Upper lobe of left lung (tissue), 4 donors: ENCODE measurements around the gene ADAMTS1.

Experiments used
- EP300 ChIP-seq, 4 donors: sonication (generic); formaldehyde crosslinking; IDR thresholded peaks; one replicate each; pipeline ENCODE4 v1.5.1; 2017; ENCODE audit warnings: antibody characterized with exemption in 4 of 4, control low read depth in 2 of 4
- POLR2A ChIP-seq, 4 donors: fragments of 450-650 bp; IDR thresholded peaks; one replicate each; pipeline ENCODE4 v1.5.1; 2016 to 2017; ENCODE audit warnings: antibody characterized with exemption in 4 of 4, mild to moderate bottlenecking in 2 of 4
- POLR2AphosphoS5 ChIP-seq, 2 donors: sonication (generic); formaldehyde crosslinking; IDR thresholded peaks; one replicate each; pipeline ENCODE4 v1.5.1; 2017; ENCODE audit warnings: antibody characterized with exemption in 2 of 2
- TF ChIP-seq, protein P1 (sequence below), 6 experiments: fragments of 450-650 bp in 4 of 6; fragments of 200-600 bp in 2 of 6; sonication (generic) in 2 of 6; IDR thresholded peaks; one replicate each; pipeline ENCODE4 v1.5.1; 2016 to 2019; ENCODE audit warnings: antibody characterized with exemption in 6 of 6

DNA sequence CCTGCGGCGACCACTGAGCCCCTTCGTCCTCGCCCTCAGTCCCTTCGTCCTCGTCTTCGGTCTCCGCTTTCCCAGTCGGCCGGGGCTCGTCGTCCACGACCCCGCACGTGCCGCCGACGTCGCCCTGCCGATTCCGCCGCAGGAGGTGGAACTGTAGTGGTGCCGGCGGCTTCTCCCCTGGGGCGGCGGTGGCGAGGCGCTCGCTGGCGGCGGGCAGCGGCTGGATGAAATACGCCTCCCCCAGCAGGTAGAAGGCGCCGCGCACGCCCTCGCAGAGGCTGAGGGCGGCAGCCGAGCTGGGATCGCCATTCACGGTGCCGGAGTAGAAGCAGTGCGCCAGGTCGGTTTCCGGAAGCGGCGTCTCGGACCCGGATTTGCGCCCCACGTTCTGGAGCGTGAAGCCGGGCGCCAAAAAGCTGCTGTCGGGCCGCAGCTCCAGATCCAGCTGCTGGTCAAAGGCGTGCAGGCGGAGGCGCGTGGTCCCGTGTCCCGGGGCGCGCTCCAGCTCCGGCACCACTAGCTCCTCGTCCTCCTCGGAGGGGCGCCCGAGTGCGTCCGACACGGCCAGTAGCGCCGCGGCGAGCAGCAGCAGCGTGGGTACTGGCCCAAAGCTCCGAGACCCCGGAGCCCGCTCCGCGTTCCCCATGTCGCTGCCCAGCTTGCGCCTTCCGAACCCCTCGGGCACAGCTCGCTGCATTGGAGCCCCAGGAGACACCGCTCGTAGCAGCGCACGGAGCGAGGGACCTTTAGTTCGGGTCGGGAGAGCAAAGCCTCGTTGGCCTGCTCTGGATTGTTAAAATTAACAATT, 747 bp downstream of the ADAMTS1 start:
- TF ChIP-seq, protein P1, sequence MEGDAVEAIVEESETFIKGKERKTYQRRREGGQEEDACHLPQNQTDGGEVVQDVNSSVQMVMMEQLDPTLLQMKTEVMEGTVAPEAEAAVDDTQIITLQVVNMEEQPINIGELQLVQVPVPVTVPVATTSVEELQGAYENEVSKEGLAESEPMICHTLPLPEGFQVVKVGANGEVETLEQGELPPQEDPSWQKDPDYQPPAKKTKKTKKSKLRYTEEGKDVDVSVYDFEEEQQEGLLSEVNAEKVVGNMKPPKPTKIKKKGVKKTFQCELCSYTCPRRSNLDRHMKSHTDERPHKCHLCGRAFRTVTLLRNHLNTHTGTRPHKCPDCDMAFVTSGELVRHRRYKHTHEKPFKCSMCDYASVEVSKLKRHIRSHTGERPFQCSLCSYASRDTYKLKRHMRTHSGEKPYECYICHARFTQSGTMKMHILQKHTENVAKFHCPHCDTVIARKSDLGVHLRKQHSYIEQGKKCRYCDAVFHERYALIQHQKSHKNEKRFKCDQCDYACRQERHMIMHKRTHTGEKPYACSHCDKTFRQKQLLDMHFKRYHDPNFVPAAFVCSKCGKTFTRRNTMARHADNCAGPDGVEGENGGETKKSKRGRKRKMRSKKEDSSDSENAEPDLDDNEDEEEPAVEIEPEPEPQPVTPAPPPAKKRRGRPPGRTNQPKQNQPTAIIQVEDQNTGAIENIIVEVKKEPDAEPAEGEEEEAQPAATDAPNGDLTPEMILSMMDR (IDR thresholded peaks at IDR 0.05): peak in 1 of 6 experiments; percentile 17
- TF ChIP-seq POLR2A (IDR thresholded peaks at IDR 0.05): no peak
- TF ChIP-seq POLR2AphosphoS5 (IDR thresholded peaks at IDR 0.05): no peak
- TF ChIP-seq EP300 (IDR thresholded peaks at IDR 0.05): no peak
